Prostate gland (tissue), 2 donors: ENCODE data around the gene SLC33A1. TPM values are rescaled to one million over a fixed set of nuclear protein-coding genes. Genes with fewer than 3 reads are reported as not detected.

Experiments used
- DNase-seq: peaks from one replicate; pipeline ENCODE4 v3.0.0-alpha.2; 2019; ENCODE audit warnings: low spot score
- H3K27ac ChIP-seq, 2 donors: fragments of 200-600 bp; sonication (generic); 2 replicates each; pipeline ENCODE4 v1.5.1; 2017 to 2019
- H3K27me3 ChIP-seq: fragments of 200-600 bp; sonication (generic); replicated peaks from 2 replicates; pipeline ENCODE4 v1.5.1; 2019; ENCODE audit not compliant: insufficient read depth
- H3K36me3 ChIP-seq, 2 donors: fragments of 200-600 bp; sonication (generic); 1 replicate in 1 of 2; 2 replicates in 1 of 2; pipeline versions ENCODE4 v1.5.1 to v1.8.1; 2017 to 2019
- H3K4me1 ChIP-seq: fragments of 200-600 bp; sonication (generic); replicated peaks from 2 replicates; pipeline ENCODE4 v1.5.1; 2019
- H3K4me3 ChIP-seq, 2 donors: fragments of 200-600 bp; sonication (generic); 2 replicates each; pipeline ENCODE4 v1.5.1; 2017 to 2019
- H3K9me3 ChIP-seq: fragments of 200-600 bp; sonication (generic); 2 replicates; pipeline ENCODE4 v1.5.1; 2017
- CTCF ChIP-seq, 4 experiments: fragments of 200-600 bp in 2 of 4; fragments of 450-650 bp in 2 of 4; sonication (generic) in 2 of 4; IDR thresholded peaks; 1 replicate in 3 of 4; 2 replicates in 1 of 4; pipeline ENCODE4 v1.5.1; 2016 to 2019; ENCODE audit warnings: antibody characterized with exemption in 4 of 4, mild to moderate bottlenecking in 2 of 4, moderate library complexity in 2 of 4
- POLR2A ChIP-seq: fragments of 450-650 bp; IDR thresholded peaks from one replicate; pipeline ENCODE4 v1.6.1; 2016; ENCODE audit warnings: antibody characterized with exemption, mild to moderate bottlenecking
- POLR2AphosphoS5 ChIP-seq: sonication (generic); formaldehyde crosslinking; IDR thresholded peaks from one replicate; pipeline ENCODE4 v1.6.1; 2017; ENCODE audit warnings: antibody characterized with exemption
- WGBS: methylation state at CpG from one replicate; pipeline ENCODE4 v1.1.5; 2018; 5-methylcytosine and 5-hydroxymethylcytosine counted together
- intact Hi-C: fragments of 100-400 bp; cut with DNase I; formaldehyde crosslinking; loops from one replicate; pipeline ENCODE4 v1.14.2; 2022
- total RNA-seq, 2 donors: library from RNA; depleted of rRNA; stranded (reverse); fragments of >200 nt; gene quantifications; one replicate each; pipeline ENCODE4 v1.1.0, GENCODE V29; 2016

Gene SLC33A1
- total RNA-seq, 2 donors from 2014 or later, result 43.4 to 43.9 TPM

- Histone ChIP-seq H3K9me3 (no peaks in the 10 kb centered on the region), H3K27me3 (no peaks in the 10 kb centered on the region), H3K4me3 (no peak overlapping the region), H3K36me3 (no peaks in the 10 kb centered on the region), H3K27ac (no peak overlapping the region), H3K4me1 (no peaks in the 10 kb centered on the region)
- intact Hi-C loops, result loop anchor here (5.0 kb wide), 2 partner anchors 44 to 64 kb away; partner anchors contain the start of genes GMPS and SLC33A1
- DNase-seq, result no peak
- TF ChIP-seq CTCF (IDR thresholded peaks at IDR 0.05) (no peak), POLR2AphosphoS5 (no peak), POLR2A (no peak)
- 67% methylated on average over 2 of the region's 2 CpGs for WGBS
Measured at GRCh38 chr3:155807823-155808222, 46.4 kb downstream of the SLC33A1 start.

GRCh38 chr3:155805802-155806618 lies 48.2 kb downstream of the SLC33A1 start, which contains the start of gene C3orf33:
Gene C3orf33 (minus strand): TSS chr3:155806278. CDS start chr3:155806252, 26 bp downstream.
- Histone ChIP-seq H3K27me3 (no peaks in the 10 kb centered on the region), H3K4me1 (no peaks in the 10 kb centered on the region), H3K9me3 (no peaks in the 10 kb centered on the region), H3K4me3 (peak within 1 kb of the TSS; percentile 62 to 74), H3K36me3 (no peaks in the 10 kb centered on the region), H3K27ac (peak within 1 kb of the TSS; percentile 83)
- 1% methylated on average over 59 of the region's 61 CpGs for WGBS
- DNase-seq, result peak; percentile 48
- intact Hi-C loops, result loop anchor here (5.0 kb wide), 2 partner anchors 46 to 66 kb away; partner anchors contain the start of genes GMPS and SLC33A1
- peak; percentile 4 for TF ChIP-seq POLR2A
- TF ChIP-seq CTCF (IDR thresholded peaks at IDR 0.05), result peak; percentile 50 to 84 (median 70)
- TF ChIP-seq POLR2AphosphoS5, result peak; percentile 6

GRCh38 chr3:155805204-155805801 lies 48.9 kb downstream of the SLC33A1 start:
- intact Hi-C loops, result loop anchor here (5.0 kb wide), 2 partner anchors 47 to 67 kb away; partner anchors contain the start of genes GMPS and SLC33A1
- TF ChIP-seq POLR2AphosphoS5 (no peak), CTCF (IDR thresholded peaks at IDR 0.05) (no peak), POLR2A (no peak)
- H3K4me3 ChIP-seq, result peak overlapping the region; percentile 62 to 74
- H3K27ac ChIP-seq, result peak overlapping the region; percentile 83
- no peaks in the 10 kb centered on the region for H3K4me1 ChIP-seq
- no peaks in the 10 kb centered on the region for H3K36me3 ChIP-seq
- H3K27me3 ChIP-seq, result no peaks in the 10 kb centered on the region
- H3K9me3 ChIP-seq, result no peaks in the 10 kb centered on the region
- 43% methylated on average over 15 of the region's 15 CpGs for WGBS
- DNase-seq, result no peak

GRCh38 chr3:155804323-155804722 lies 49.9 kb downstream of the SLC33A1 start:
- TF ChIP-seq POLR2AphosphoS5 (no peak), CTCF (IDR thresholded peaks at IDR 0.05) (no peak), POLR2A (no peak)
- H3K4me1 ChIP-seq, result no peaks in the 10 kb centered on the region
- no peaks in the 10 kb centered on the region for H3K9me3 ChIP-seq
- no peaks in the 10 kb centered on the region for H3K27me3 ChIP-seq
- DNase-seq, result no peak
- no peak overlapping the region for H3K27ac ChIP-seq
- no peaks in the 10 kb centered on the region for H3K36me3 ChIP-seq
- H3K4me3 ChIP-seq, result no peak overlapping the region
- intact Hi-C loops, result no loop called here
